Amygdala (tissue), 56 donors: ENCODE results near the gene SPTLC2.

ENCODE experiments used
- DNase-seq, 56 donors: peaks; one replicate each; lab custom pipeline; 2025; lab: John Stamatoyannopoulos, UW

The SPTLC2 gene

GRCh38 chr14:77623201-77623600 is 6.8 kb upstream of the SPTLC2 start:
- no peak for DNase-seq

GRCh38 chr14:77622366-77622961 is 6.0 kb upstream of the SPTLC2 start:
- no peak for DNase-seq

GRCh38 chr14:77620222-77620870 is 3.9 kb upstream of the SPTLC2 start:
- no peak for DNase-seq

DNA sequence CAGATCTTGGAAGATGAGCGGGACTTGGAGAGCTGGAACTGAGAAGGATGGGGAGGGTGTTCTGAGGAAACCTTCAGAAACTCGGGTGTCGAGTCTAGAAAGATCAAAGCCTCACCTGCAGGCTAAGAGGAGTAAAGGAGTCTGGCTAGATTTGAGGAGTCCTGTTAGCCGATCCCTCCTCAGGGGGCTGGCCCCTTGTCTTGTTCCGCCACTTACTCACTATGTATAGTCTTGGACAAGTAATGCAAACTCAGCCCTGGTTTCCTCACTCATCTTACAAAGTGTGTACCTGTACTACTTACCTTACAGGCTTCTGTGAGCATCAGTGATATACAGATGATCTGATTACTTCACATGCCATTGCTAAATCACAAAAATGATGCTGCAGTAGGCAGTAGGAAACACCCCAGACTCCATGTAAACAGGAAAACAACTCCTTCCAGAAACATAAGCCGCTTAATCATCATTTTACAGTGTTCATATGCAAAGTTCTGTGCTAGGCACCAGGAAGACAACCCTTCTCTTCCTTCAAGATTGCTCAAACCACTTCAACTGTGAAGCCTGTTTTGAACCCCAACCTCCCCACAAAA is 2.0 kb upstream of the SPTLC2 start:
- DNase-seq = no peak

GRCh38 chr14:77616133-77616453 is 344 bp downstream of the SPTLC2 start:
- DNase-seq = peak in 4 of 56 donors; percentile 36 to 70 (median 60)

DNA sequence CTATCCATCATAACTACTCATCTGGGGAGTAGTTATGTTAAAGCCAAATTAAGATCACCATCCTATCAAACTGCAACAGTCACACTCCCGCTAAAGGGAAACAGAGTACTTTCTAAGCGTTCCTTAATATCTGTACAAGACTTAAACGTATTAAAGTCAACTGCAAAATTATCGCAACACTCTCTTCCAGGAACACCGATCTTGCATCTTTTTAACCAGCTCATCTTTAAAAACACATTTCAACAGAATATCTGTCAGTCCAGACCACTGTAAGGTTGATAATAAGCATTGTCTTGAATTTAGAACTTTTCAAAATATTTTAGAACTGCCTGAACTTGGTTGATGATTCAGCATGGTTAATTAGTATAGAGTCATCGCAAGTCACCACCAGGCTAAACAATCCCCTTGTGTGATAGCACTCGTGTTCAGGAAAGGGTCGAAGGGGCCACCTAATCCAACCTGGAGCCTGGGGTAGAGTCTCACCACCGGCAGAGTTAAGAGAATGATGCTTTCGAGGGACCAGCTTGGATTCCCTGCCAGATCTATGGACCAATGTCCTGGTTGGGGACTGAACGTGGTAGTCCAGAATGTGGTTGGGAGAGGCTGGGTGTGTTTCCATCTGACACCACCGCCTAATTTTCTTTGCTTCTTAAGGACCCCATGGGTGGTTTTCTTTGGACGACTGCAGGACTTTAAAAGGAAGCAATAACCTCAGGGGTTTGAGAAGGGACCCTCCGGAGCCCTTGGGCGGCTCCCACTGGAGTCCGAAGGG is 890 bp downstream of the SPTLC2 start:
- DNase-seq = peak in 12 of 56 donors; percentile 4 to 47 (median 20)

DNA sequence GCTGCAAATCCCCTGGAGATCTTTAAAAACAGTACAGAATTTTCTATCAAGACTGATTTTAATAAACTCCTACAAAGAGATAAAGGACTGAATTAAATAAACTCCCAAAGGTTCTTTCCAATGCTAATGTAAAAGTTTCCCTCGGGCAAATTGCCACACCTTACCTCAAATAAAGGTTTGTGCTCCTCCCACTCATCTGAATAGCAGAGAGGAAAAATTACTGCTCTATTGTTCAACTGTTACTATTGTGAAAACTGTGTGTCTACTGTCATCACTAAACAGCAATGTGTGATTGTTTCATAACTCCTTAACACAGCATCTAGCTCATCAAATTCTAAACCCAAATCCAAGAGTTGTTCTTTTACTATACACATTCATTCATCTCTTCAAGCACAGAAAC is 3.2 kb downstream of the SPTLC2 start:
- DNase-seq = no peak

DNA sequence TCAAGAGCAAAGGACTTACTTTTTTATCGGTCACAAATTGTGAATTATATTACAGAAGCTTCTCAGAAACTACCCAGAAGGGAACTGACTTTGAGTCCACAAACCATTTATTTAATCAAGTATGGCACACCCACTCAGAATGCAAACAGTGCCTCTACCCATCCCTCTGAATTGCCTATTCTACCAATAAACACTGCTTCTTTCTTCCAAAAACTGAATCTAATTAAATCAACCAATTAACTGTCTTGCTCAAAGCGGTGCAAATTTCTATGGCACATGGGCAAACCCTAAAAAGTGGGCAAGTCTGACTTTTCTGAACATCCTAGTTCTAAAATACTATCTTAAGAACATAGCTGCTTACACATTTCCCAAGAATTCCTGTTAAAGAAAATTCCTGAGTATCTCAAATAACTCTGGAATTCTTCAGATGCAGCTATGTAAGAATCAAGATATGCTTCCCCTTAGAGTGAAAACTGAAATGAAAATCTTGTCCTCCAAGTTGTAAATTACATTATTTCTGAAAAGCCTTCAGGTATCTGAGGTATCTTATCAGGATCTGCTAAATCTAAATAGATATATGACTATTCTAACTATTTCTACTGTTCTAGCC is 4.3 kb downstream of the SPTLC2 start:
- DNase-seq = peak in 1 of 56 donors; percentile 22

DNA sequence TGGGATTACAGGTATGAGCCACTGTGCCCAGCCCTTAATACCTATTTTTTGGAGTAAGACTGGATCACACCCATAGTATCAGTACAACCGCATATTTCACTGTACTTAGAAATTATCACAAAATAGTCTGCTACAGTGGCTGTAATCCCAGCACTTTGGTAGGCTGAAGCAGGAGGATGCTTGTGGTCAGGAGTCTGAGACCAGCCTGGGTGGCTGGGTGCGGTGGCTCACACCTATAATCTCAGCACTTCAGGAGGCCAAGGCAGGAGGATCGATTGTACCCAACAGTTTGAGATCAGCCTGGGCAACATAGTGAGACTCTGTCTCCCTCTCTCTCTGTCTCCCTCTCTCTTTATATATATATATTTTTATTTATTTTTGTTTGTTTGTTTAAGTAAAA is 5.9 kb downstream of the SPTLC2 start:
- no peak for DNase-seq

DNA sequence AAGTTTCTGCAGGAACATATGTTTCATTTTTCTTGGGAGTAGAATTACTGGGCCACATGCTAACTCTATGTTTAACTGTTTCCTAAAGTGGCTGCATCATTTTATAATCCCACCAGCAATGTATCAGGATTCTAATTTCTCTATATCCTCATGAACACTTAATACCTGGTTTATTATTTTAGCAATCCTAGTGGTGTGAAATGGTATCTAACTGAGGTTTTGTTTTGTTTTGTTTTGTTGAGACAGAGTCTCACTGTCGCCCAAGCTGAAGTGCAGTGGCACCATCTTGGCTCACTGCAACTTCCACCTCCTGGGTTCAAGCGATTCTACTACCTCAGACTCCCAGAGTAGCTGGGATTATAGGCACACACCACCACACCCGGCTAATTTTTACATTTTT is 6.5 kb downstream of the SPTLC2 start:
- DNase-seq = no peak

GRCh38 chr14:77607741-77608302 is 8.6 kb downstream of the SPTLC2 start:
- peak in 4 of 56 donors; percentile 2 to 16 (median 9) for DNase-seq

GRCh38 chr14:77605392-77605972 is 11.0 kb downstream of the SPTLC2 start:
- DNase-seq = no peak

- DNase-seq = peak in 3 of 56 donors; percentile 3 to 11 (median 6)
Measured at GRCh38 chr14:77603654-77604255, 12.7 kb downstream of the SPTLC2 start.

DNA sequence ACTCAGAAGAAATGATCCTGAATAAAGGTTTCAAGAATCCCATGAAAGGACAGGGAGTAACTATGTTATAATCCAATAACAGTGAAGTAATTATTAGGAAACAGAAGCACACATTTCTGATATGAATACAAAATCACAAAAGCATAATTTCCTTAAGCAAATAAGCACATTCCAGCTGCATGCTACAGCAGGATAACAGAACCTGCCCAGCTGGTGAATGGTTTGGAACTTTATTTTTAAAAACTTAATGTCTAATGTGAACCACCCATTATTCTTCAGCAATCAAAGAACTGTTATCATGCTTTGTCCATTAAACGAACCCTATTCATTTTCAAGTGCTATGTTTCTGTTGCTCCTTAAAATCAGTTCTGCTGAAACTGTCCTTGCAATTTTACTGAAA is 13.4 kb downstream of the SPTLC2 start:
- DNase-seq = no peak

GRCh38 chr14:77601846-77602619 is 14.4 kb downstream of the SPTLC2 start:
- no peak for DNase-seq

DNA sequence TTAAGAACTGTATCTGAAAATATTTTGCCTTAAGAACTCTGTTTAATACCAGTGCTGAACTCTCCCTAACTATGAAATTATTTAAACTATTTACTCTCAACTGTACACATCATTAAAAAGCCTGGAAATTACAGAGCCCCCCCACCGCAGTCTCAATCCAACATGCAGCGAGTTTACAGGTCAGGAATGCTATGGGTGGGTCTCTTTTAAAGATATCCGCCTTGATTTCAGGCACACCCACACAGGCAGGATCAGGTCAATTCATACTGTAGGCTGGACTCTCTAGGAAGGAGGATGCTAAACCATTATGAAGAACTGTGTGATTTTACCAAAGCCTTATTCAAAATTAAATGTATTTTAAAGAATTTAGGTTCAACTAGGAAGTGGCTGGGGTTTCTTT is 16.5 kb downstream of the SPTLC2 start:
- DNase-seq = no peak

- DNase-seq = no peak
Measured at GRCh38 chr14:77598366-77599070, 17.9 kb downstream of the SPTLC2 start.

DNA sequence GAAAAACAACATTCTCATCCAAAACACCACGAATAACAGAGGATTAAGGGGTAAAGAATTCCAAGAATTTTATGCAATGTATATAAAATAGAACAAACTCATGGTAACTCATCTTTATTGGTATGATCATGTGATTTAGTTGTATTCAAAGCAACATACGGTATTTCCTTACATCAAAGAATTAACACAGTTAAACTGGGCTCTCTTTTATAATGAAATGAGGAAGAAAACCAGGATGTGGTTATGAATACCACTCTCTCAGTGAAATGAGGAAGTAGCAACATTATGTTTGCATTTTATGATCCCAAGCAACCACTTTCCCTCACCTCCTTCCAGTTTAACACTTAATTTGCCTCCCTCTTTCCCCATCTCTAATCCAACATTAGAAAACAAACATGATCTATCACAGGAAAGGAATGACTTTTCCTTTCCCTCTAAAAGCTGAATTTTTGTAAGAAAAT is 22.9 kb downstream of the SPTLC2 start:
- no peak for DNase-seq
